Peyer's patch (tissue), 4 donors: Measurements from ENCODE around the gene MUC5B.

ENCODE experiments used
- POLR2A ChIP-seq, 2 donors: fragments of 450-650 bp; IDR thresholded peaks; one replicate each; pipeline ENCODE4 v1.5.1; 2017; ENCODE audit warnings: antibody characterized with exemption in 2 of 2, mild to moderate bottlenecking in 2 of 2, moderate library complexity in 2 of 2
- TF ChIP-seq, protein P1 (sequence below), 6 experiments: fragments of 450-650 bp in 4 of 6; fragments of 200-600 bp in 2 of 6; sonication (generic) in 1 of 6; IDR thresholded peaks; one replicate each; pipeline ENCODE4 v1.5.1; 2017 to 2019; ENCODE audit warnings: antibody characterized with exemption in 6 of 6, mild to moderate bottlenecking in 3 of 6, moderate library complexity in 1 of 6

DNA sequence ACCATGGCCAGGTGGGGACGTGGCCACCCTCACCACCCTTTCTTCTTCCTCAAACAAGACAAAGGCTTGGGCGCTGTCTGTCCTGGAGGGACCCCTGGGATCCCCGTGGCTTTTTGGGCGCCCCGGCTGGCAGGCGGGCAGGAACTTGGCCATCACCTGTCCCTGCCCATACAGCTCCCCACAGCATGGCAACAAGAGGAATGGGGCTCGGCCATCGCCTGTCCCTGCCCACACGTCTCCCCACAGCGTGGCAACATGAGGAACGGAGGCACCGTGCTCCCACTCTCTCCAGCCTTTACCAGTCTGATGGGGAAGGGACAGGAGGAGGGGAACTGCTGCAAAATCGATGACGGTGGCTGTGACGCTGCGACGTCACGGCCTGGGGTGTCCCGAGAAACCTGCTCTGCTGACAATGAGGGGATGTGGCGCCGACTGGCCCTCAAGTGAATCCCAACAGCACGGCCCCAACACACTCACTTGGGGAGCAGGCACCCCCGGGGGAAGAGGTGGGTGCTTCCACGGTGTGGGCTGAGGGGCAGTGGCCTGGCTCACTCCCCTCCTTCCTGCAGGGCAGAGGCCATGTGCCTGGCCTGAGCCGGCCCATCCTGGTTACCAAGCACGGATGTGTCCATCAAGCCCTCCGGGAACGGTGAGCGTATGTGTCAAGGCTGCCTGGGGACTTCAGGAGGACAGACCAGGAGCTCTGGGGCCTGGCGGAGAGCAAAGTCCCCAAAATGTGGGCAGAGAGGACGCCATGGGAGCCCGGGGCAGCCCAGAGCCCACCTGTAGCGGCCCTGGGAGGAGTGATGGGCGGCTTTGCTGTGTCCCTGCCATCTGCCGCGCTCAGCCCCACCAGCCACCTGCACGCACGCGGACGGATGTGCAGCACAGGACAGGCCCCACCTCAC, 56.2 kb downstream of the MUC5B start:
- no peak for TF ChIP-seq POLR2A (IDR thresholded peaks at IDR 0.05)
- TF ChIP-seq, protein P1, sequence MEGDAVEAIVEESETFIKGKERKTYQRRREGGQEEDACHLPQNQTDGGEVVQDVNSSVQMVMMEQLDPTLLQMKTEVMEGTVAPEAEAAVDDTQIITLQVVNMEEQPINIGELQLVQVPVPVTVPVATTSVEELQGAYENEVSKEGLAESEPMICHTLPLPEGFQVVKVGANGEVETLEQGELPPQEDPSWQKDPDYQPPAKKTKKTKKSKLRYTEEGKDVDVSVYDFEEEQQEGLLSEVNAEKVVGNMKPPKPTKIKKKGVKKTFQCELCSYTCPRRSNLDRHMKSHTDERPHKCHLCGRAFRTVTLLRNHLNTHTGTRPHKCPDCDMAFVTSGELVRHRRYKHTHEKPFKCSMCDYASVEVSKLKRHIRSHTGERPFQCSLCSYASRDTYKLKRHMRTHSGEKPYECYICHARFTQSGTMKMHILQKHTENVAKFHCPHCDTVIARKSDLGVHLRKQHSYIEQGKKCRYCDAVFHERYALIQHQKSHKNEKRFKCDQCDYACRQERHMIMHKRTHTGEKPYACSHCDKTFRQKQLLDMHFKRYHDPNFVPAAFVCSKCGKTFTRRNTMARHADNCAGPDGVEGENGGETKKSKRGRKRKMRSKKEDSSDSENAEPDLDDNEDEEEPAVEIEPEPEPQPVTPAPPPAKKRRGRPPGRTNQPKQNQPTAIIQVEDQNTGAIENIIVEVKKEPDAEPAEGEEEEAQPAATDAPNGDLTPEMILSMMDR (IDR thresholded peaks at IDR 0.05) = no peak
